GM10266 (cell line): ENCODE measurements around the gene PPP1R12B.
"Not testable (repeated sequence)": the region's sequence is repeated elsewhere in the genome, so short reads cannot be mapped to it uniquely, and the experiment has no call there.

ENCODE experiments used
- DNase-seq: peaks from one replicate; pipeline ENCODE4 v3.0.0; 2012; ENCODE audit errors: extremely low spot score
- TF ChIP-seq, protein P1 (sequence below): IDR thresholded peaks from 2 replicates; pipeline ENCODE4 v1.5.1; 2012; ENCODE audit warnings: mild to moderate bottlenecking, low read depth; ENCODE audit not compliant: control insufficient read depth, insufficient read depth; ENCODE audit errors: missing control alignments

PPP1R12B gene

DNA sequence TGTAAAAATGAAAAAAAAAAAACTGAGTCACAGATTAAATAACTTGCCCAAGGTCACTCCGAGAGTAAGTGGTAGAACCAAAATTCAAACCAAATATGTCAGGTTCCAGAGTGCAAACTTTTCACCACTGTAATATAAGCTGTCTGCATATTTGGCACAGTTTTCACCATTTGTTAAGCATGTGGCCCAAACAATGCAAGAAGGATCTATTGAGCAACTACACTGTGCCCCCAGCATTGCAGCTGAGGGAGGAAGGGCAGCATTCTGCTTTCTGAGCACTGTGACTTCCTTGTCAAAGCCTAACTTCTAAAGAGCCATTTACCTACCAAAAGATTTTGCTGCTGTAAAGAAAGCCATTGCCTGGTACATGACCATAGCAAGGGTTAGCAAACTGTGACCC is 228.3 kb downstream of the PPP1R12B start:
- DNase-seq: no peak

DNA sequence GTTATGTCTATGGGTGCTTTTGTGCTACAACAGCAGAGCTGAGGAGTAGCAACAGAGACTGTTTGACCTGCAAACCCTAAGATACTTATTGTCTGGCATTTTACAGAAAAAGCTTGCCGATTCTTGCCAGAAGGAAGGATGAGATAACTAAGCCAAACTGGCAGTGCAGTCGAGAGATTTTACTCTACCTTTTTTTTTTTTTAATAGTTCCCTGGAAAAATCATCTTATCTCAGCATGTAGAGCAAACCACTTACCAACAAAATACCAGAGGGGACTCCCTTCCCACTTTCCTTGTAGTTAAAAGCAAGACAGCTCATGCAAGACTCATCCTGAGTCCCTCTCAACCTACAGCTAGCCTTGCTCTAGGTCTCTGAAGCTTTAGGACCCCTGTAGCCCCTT is 228.9 kb downstream of the PPP1R12B start:
- DNase-seq: no peak
- TF ChIP-seq, protein P1, sequence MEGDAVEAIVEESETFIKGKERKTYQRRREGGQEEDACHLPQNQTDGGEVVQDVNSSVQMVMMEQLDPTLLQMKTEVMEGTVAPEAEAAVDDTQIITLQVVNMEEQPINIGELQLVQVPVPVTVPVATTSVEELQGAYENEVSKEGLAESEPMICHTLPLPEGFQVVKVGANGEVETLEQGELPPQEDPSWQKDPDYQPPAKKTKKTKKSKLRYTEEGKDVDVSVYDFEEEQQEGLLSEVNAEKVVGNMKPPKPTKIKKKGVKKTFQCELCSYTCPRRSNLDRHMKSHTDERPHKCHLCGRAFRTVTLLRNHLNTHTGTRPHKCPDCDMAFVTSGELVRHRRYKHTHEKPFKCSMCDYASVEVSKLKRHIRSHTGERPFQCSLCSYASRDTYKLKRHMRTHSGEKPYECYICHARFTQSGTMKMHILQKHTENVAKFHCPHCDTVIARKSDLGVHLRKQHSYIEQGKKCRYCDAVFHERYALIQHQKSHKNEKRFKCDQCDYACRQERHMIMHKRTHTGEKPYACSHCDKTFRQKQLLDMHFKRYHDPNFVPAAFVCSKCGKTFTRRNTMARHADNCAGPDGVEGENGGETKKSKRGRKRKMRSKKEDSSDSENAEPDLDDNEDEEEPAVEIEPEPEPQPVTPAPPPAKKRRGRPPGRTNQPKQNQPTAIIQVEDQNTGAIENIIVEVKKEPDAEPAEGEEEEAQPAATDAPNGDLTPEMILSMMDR: no peak

More for the DNA sequence above, 228.3 kb downstream of the PPP1R12B start:
- TF ChIP-seq, protein P1: no peak

DNA sequence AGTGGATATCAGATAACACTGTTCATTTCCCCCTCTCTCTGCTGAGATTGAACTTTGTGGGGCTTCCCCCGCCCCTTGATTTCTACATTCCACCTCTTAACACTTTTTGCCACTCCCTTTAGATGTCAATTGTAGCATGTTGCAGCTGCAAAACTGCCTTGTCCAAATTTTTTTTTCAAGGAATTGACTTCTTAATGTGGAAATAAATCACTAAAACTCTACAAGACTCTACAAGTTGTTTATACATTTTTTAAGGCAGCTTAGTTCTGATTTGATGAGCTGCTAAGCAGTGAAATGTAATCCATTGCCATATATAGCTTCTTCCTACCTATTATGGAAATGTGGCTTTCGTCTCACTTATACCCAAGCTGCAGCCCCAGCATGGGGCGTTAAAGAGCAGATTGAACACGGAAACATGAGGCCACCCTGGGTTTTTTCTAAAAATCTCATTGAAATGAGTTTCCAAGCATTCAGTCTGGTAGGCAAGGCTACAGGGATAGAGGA is 229.6 kb downstream of the PPP1R12B start:
- DNase-seq: no peak
- TF ChIP-seq, protein P1: no peak

DNA sequence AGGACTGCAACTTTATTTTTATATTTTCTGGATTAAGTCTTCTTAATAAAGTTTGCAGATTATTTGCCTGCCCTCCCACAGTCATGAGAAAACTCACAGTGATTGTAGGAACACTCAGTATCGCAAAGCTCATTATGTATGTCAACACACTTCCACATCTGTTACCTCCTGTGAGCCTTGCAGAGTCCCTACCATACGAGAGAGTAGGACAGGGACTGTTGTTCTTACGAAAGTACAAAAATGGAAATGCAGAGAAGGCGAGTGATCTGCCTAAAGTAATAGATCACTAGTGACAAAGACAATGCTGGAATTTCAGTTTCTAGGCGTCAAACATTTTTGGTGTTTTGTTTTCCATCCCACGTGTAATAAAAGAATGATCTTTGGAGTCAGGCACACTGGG is 230.1 kb downstream of the PPP1R12B start:
- DNase-seq: no peak
- TF ChIP-seq, protein P1: no peak

DNA sequence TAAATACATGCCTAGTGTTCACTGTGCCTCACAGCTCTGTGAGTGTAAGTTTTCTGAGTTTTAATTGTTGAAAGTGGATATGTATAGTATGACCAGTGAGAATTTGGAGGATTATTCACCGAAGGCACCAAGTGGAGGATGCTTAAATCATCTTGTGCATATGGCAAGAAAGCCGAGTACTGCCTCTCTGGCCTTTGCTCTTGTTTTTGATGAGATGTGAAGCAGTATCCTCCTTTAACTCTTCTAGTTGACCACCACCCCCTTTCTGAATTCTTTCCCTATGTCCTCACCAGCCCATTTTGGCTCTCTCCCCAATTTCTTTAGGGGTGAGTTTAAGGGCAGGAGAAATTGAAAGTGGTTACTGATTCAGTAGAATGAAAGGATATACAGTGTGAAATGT is 231.3 kb downstream of the PPP1R12B start:
- DNase-seq: no peak
- TF ChIP-seq, protein P1: no peak

DNA sequence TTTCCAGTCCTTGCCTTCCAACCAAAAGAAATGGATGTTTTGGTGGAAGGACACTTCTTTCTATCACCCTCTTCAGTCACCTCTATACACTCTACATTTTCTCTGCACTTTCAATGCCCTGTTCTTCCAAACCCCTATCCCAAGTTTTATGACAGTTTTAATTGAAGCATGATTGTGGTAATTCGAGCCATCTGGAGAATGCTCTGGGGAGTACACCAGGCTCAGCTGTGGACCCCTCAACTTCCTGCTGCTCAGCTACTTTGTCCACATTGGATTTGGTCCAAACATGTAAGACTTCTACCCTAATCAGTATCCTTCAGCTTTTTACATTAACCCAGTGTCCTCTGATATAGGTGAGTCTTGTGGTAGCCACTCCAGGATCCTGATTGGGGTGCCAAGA is 232.1 kb downstream of the PPP1R12B start:
- DNase-seq: no peak
- TF ChIP-seq, protein P1: no peak

DNA sequence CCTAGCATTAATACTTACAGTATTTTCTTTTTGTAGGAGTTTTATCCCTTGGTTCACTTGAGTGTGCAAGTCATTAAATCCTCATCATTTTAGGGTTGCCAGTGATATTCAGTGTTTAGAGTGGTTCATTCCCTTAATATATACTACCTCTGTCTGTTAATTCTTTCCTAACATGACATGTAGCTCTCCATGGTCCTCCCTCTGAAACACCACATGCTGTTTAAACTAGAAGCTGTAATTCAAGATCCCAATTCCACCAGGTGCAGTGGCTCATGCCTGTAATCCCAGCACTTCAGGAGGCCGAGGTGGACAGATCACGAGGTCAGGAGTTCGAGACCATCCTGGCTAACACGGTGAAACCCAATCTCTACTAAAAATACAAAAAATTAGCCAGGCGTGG is 233.9 kb downstream of the PPP1R12B start:
- DNase-seq: not testable (repeated sequence)
